GM12878 (cell line): ENCODE data around the gene DUXB. TPM values are rescaled to one million over a fixed set of nuclear protein-coding genes. Genes with fewer than 3 reads are reported as not detected.

Experiments
- CBX5 ChIP-seq: sonication (generic); IDR thresholded peaks from 2 replicates; pipeline ENCODE4 v1.6.1; 2016; ENCODE audit warnings: low read depth, moderate library complexity, mild to moderate bottlenecking, inconsistent platforms
- EED ChIP-seq: sonication (generic); IDR thresholded peaks from 2 replicates; pipeline ENCODE4 v1.6.1; 2016; ENCODE audit warnings: antibody characterized with exemption, low read depth
- EGR1 ChIP-seq, 2 experiments: IDR thresholded peaks; 1 replicate in 1 of 2; 2 replicates in 1 of 2; pipeline ENCODE4 v1.6.1; 2011 to 2012; ENCODE audit warnings: low read depth in 2 of 2, low read length in 2 of 2, borderline replicate concordance in 1 of 2, mild to moderate bottlenecking in 1 of 2, moderate library complexity in 1 of 2
- GATAD2B ChIP-seq: fragments of 450-650 bp; conservative IDR thresholded peaks from 2 replicates; pipeline ENCODE4 v1.6.1; 2017; ENCODE audit warnings: low read depth, mild to moderate bottlenecking, moderate library complexity
- HCFC1 ChIP-seq: fragments of 150-350 bp; IDR thresholded peaks from 2 replicates; pipeline ENCODE4 v1.6.1; 2014; ENCODE audit warnings: low read length
- KAT2A ChIP-seq: conservative IDR thresholded peaks from 2 replicates; pipeline ENCODE4 v1.6.1; 2011; ENCODE audit warnings: low read depth, low read length; ENCODE audit not compliant: control insufficient read depth
- KLF5 ChIP-seq: fragments of 450-650 bp; IDR thresholded peaks from 2 replicates; pipeline ENCODE4 v1.6.1; 2014; ENCODE audit warnings: mild to moderate bottlenecking; ENCODE audit not compliant: partially characterized antibody
- MXI1 ChIP-seq: fragments of 150-350 bp; IDR thresholded peaks from 2 replicates; pipeline ENCODE4 v1.6.1; 2011; ENCODE audit warnings: low read depth, mild to moderate bottlenecking, inconsistent platforms, low read length, improper control_type of control experiment
- POLR2AphosphoS5 ChIP-seq: IDR thresholded peaks from 2 replicates; pipeline ENCODE4 v1.6.1; 2011; ENCODE audit warnings: mild to moderate bottlenecking, low read length, inconsistent platforms
- RAD51 ChIP-seq: fragments of 450-650 bp; IDR thresholded peaks from 2 replicates; pipeline ENCODE4 v1.6.1; 2016; ENCODE audit warnings: moderate library complexity, mild to moderate bottlenecking, inconsistent platforms
- RCOR1 ChIP-seq: conservative IDR thresholded peaks from 2 replicates; pipeline ENCODE4 v1.6.1; 2012; ENCODE audit warnings: low read depth, low read length, improper control_type of control experiment
- SIN3A ChIP-seq: IDR thresholded peaks from 2 replicates; pipeline ENCODE4 v1.6.1; 2012; ENCODE audit warnings: low read depth, low read length, improper control_type of control experiment
- STAT3 ChIP-seq: IDR thresholded peaks from 2 replicates; pipeline ENCODE4 v1.6.1; 2011; ENCODE audit warnings: low read depth, low read length, improper control_type of control experiment
- TCF7 ChIP-seq: IDR thresholded peaks from 2 replicates; pipeline ENCODE4 v1.6.1; 2014; ENCODE audit warnings: antibody characterized with exemption, borderline replicate concordance
- WRNIP1 ChIP-seq: IDR thresholded peaks from 2 replicates; pipeline ENCODE4 v1.6.1; 2011; ENCODE audit warnings: low read depth, low read length, improper control_type of control experiment, borderline replicate concordance
- polyA plus RNA-seq, 11 experiments: library from polyadenylated mRNA; depleted of rRNA in 4 of 11; unstranded in 6 of 11; stranded (reverse) in 5 of 11; fragments of >200 nt; fragmentation: Nextera tagmentation in 4 of 11; fragmentation: Illumina TruSeq in 1 of 11; extraction: Ambion mirVana in 4 of 11; extraction: Trizol in 1 of 11; gene quantifications; 1 replicate in 1 of 11; 2 replicates in 10 of 11; pipeline versions ENCODE4 v1.2.1 to v1.2.3, GENCODE V29; 2011 to 2016; ENCODE audit warnings: inconsistent platforms in 2 of 11, missing spikeins in 2 of 11, low read depth in 1 of 11
- total RNA-seq, 4 experiments: library from RNA; depleted of rRNA in 3 of 4; stranded (reverse); fragments of >200 nt in 3 of 4; fragmentation: Illumina TruSeq in 1 of 4; extraction: Trizol in 1 of 4; gene quantifications; 2 replicates each; pipeline versions ENCODE4 v1.2.1 to v1.2.3, GENCODE V29; 2013 to 2021
- TF ChIP-seq, protein P1 (sequence below): IDR thresholded peaks from 2 replicates; pipeline ENCODE4 v1.6.1; 2012; ENCODE audit warnings: low read length, inconsistent platforms
- TF ChIP-seq, protein P2 (sequence below): fragments of 450-650 bp; IDR thresholded peaks from 2 replicates; pipeline ENCODE4 v1.6.1; 2016; ENCODE audit warnings: mild to moderate bottlenecking
- TF ChIP-seq, protein P3 (sequence below): fragments of 450-650 bp; formaldehyde crosslinking; IDR thresholded peaks from 2 replicates; pipeline ENCODE4 v1.4.0; 2022; ENCODE audit warnings: mild to moderate bottlenecking, moderate library complexity
- TF ChIP-seq, protein P4 (sequence below): fragments of 450-650 bp; formaldehyde crosslinking; IDR thresholded peaks from 2 replicates; pipeline ENCODE4 v1.5.0; 2022; ENCODE audit warnings: mild to moderate bottlenecking, missing genetic modification characterization
- TF ChIP-seq, protein P5 (sequence below): fragments of 450-650 bp; IDR thresholded peaks from 2 replicates; pipeline ENCODE4 v1.6.1; 2014; ENCODE audit warnings: mild to moderate bottlenecking

Gene DUXB
- total and polyA plus RNA-seq, 10 of the 15 experiments (the other 5 are each of a cell fraction or from before 2014, with no cell fraction given) = 0.05 TPM; not detected in 9

DNA sequence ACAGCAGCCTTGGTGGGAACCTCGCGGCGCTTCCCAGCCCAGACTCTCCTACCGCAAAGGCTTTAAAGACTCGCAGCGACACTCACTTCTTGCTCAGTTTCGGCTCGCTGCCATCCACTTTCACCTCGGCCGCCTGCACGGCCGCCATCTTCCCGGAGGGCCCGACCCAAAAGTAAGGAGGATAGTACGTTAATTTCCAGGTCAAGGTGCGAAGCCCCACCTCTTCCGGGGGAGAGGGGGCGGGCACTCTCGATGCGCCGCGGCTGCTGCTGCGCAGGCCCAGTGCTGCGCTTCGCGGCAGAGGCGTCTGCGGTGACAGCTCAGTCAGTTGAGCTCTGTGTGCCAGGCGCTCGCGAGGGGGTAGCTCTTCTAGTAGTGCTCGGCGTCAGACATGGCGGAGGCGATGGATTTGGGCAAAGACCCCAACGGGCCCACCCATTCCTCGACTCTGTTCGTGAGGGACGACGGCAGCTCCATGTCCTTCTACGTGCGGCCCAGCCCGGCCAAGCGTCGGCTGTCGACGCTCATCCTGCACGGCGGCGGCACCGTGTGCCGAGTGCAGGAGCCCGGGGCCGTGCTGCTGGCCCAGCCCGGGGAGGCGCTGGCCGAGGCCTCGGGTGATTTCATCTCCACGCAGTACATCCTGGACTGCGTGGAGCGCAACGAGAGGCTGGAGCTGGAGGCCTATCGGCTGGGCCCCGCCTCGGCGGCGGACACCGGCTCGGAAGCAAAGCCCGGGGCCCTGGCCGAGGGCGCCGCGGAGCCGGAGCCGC, 53.6 kb downstream of the DUXB start, which contains the start of the genes KARS1 and TERF2IP (continued):
- TF ChIP-seq, protein P1, sequence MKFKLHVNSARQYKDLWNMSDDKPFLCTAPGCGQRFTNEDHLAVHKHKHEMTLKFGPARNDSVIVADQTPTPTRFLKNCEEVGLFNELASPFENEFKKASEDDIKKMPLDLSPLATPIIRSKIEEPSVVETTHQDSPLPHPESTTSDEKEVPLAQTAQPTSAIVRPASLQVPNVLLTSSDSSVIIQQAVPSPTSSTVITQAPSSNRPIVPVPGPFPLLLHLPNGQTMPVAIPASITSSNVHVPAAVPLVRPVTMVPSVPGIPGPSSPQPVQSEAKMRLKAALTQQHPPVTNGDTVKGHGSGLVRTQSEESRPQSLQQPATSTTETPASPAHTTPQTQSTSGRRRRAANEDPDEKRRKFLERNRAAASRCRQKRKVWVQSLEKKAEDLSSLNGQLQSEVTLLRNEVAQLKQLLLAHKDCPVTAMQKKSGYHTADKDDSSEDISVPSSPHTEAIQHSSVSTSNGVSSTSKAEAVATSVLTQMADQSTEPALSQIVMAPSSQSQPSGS = no peak
- TF ChIP-seq EGR1 (IDR thresholded peaks at IDR 0.05; ENCODE audit: borderline replicate concordance in 1 of 2, low read depth in 2 of 2, low read length in 2 of 2) = peak in 1 of 2 experiments; percentile 66; a peak in 1 of 3 replicates
- TF ChIP-seq KAT2A = no peak
- TF ChIP-seq CBX5 = no peak
- TF ChIP-seq SIN3A = peak; percentile 84
- TF ChIP-seq KLF5 = peak; percentile 31
- peak; percentile 98 for TF ChIP-seq POLR2AphosphoS5
- TF ChIP-seq, protein P2, sequence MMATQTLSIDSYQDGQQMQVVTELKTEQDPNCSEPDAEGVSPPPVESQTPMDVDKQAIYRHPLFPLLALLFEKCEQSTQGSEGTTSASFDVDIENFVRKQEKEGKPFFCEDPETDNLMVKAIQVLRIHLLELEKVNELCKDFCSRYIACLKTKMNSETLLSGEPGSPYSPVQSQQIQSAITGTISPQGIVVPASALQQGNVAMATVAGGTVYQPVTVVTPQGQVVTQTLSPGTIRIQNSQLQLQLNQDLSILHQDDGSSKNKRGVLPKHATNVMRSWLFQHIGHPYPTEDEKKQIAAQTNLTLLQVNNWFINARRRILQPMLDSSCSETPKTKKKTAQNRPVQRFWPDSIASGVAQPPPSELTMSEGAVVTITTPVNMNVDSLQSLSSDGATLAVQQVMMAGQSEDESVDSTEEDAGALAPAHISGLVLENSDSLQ = peak; percentile 89
- no peak for TF ChIP-seq WRNIP1
- TF ChIP-seq STAT3 = no peak
- peak; percentile 92 for TF ChIP-seq MXI1
- TF ChIP-seq TCF7 = no peak
- TF ChIP-seq EED = no peak
- TF ChIP-seq, protein P3, sequence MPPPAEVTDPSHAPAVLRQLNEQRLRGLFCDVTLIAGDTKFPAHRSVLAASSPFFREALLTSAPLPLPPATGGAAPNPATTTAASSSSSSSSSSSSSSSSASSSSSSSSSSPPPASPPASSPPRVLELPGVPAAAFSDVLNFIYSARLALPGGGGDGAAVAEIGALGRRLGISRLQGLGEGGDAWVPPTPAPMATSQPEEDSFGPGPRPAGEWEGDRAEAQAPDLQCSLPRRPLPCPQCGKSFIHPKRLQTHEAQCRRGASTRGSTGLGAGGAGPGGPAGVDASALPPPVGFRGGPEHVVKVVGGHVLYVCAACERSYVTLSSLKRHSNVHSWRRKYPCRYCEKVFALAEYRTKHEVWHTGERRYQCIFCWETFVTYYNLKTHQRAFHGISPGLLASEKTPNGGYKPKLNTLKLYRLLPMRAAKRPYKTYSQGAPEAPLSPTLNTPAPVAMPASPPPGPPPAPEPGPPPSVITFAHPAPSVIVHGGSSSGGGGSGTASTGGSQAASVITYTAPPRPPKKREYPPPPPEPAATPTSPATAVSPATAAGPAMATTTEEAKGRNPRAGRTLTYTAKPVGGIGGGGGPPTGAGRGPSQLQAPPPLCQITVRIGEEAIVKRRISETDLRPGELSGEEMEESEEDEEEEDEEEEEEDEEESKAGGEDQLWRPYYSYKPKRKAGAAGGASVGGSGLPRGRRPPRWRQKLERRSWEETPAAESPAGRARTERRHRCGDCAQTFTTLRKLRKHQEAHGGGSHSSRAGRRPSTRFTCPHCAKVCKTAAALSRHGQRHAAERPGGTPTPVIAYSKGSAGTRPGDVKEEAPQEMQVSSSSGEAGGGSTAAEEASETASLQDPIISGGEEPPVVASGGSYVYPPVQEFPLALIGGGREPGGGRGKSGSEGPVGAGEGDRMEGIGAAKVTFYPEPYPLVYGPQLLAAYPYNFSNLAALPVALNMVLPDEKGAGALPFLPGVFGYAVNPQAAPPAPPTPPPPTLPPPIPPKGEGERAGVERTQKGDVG (CRISPR knock-in tag) = no peak
- TF ChIP-seq HCFC1 = peak; percentile 68
- TF ChIP-seq RAD51 = no peak
- TF ChIP-seq, protein P4, sequence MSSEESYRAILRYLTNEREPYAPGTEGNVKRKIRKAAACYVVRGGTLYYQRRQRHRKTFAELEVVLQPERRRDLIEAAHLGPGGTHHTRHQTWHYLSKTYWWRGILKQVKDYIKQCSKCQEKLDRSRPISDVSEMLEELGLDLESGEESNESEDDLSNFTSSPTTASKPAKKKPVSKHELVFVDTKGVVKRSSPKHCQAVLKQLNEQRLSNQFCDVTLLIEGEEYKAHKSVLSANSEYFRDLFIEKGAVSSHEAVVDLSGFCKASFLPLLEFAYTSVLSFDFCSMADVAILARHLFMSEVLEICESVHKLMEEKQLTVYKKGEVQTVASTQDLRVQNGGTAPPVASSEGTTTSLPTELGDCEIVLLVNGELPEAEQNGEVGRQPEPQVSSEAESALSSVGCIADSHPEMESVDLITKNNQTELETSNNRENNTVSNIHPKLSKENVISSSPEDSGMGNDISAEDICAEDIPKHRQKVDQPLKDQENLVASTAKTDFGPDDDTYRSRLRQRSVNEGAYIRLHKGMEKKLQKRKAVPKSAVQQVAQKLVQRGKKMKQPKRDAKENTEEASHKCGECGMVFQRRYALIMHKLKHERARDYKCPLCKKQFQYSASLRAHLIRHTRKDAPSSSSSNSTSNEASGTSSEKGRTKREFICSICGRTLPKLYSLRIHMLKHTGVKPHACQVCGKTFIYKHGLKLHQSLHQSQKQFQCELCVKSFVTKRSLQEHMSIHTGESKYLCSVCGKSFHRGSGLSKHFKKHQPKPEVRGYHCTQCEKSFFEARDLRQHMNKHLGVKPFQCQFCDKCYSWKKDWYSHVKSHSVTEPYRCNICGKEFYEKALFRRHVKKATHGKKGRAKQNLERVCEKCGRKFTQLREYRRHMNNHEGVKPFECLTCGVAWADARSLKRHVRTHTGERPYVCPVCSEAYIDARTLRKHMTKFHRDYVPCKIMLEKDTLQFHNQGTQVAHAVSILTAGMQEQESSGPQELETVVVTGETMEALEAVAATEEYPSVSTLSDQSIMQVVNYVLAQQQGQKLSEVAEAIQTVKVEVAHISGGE (CRISPR knock-in tag) = no peak
- peak; percentile 60 for TF ChIP-seq GATAD2B
- TF ChIP-seq, protein P5, sequence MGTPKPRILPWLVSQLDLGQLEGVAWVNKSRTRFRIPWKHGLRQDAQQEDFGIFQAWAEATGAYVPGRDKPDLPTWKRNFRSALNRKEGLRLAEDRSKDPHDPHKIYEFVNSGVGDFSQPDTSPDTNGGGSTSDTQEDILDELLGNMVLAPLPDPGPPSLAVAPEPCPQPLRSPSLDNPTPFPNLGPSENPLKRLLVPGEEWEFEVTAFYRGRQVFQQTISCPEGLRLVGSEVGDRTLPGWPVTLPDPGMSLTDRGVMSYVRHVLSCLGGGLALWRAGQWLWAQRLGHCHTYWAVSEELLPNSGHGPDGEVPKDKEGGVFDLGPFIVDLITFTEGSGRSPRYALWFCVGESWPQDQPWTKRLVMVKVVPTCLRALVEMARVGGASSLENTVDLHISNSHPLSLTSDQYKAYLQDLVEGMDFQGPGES = no peak
- TF ChIP-seq RCOR1 = no peak
